Measurements from ENCODE around the gene ACE.

ACE gene

DNA sequence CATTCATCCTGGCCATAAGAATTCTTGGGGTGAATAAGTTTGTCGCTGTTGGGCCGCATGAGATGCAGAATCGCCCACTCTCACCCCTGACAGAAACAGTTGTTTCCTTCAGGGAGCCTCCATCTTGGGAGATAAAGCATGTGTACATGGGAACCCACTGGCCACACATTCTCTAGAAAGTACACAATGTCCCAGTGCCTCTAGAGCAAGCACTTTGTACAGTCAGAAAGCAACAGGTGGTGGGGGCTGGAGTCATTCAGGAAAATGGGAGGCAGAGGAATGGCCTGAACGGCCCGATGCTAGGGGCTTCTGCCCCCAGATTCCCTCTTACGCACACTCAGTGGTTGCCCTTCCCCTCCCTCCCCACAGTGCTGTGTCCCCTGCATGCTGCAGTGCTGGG lies 16.1 kb downstream of the ACE start:
- DNase-seq = no peak

DNA sequence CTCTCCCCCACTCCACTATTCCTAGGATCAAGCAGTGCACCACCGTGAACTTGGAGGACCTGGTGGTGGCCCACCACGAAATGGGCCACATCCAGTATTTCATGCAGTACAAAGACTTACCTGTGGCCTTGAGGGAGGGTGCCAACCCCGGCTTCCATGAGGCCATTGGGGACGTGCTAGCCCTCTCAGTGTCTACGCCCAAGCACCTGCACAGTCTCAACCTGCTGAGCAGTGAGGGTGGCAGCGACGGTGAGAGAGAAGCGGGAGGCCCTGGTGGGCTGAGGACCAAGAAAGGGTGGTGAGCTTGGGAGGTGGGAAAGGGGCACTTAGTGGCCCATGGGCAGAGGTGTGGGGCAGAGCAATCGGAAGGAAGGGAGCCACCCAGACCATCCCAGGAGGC lies 16.6 kb downstream of the ACE start:
- no peak for DNase-seq

DNA sequence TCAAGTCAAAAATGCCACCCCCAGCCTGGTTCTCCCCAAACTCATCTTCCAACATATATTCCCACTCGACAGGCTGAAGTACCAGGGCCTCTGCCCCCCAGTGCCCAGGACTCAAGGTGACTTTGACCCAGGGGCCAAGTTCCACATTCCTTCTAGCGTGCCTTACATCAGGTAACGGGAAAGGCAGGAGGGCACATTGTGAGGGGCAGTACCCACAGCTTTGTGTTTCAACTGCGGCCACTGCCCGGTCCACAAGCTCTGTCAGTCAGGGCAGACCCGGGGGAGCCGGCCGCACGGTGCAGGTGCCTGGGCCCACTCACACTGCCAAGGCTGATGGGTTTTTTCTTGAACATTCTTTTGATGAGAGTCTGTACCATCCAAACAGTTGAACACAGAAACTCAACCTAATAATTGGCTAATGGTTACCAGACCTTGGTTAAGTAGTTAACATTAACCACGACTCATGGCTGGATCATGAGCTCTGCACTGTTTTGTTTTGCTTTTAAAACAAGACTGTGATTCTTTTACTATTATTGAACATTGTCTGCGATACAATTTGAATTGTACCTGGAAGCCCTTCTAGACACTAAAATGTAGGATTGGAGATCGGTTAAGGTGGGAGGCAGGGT lies 17.6 kb downstream of the ACE start:
- no peak for DNase-seq

DNA sequence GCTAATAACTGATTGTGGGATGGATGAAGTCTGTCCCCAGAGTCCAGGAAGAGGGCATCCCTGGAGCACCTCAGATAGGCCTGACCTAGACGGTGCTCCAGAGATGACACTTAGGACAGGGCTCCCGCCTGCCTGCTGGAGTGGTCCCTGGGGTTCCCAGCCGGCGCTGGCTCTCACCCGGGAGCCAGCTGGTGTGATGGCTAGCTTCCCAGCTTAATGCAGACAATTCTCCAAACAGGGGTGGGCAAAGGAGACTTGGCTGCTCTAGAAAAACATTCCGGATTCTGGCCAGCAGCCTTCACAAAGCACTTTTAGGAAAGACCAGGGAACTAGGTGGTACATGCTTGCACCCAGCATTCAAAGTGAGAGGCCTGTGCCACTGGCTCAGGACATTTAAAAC lies 18.6 kb downstream of the ACE start:
- no peak for DNase-seq

DNA sequence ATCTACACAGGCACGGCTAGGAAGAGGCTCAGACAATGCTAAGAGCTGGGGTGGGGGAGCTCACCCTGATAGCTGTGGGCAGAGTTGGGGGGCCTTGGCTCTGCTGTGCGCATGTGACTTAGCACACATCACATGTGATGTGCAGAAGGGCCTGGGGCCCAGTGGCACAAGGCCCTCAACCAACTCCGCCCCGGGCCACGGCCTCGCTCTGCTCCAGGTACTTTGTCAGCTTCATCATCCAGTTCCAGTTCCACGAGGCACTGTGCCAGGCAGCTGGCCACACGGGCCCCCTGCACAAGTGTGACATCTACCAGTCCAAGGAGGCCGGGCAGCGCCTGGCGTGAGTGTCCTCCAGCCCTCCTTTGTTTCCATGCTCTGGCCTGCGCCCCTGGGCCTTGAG lies 19.3 kb downstream of the ACE start:
- no peak for DNase-seq

DNA sequence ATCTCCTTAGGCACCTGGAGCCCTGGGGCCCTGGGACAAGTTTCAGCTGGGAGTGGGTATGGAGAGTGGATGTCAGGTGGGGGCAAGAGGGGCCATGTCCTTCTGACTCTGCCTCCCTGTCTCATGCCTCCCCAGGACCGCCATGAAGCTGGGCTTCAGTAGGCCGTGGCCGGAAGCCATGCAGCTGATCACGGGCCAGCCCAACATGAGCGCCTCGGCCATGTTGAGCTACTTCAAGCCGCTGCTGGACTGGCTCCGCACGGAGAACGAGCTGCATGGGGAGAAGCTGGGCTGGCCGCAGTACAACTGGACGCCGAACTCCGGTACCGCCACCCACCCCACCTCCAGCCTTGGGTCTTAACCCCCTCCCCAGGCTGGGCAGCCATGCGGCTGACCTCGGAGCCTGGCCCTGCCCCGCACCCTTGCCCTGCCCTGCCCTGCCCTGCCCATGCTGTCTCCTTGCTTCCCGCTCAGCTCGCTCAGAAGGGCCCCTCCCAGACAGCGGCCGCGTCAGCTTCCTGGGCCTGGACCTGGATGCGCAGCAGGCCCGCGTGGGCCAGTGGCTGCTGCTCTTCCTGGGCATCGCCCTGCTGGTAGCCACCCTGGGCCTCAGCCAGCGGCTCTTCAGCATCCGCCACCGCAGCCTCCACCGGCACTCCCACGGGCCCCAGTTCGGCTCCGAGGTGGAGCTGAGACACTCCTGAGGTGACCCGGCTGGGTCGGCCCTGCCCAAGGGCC lies 20.0 kb downstream of the ACE start:
- DNase-seq = no peak

DNA sequence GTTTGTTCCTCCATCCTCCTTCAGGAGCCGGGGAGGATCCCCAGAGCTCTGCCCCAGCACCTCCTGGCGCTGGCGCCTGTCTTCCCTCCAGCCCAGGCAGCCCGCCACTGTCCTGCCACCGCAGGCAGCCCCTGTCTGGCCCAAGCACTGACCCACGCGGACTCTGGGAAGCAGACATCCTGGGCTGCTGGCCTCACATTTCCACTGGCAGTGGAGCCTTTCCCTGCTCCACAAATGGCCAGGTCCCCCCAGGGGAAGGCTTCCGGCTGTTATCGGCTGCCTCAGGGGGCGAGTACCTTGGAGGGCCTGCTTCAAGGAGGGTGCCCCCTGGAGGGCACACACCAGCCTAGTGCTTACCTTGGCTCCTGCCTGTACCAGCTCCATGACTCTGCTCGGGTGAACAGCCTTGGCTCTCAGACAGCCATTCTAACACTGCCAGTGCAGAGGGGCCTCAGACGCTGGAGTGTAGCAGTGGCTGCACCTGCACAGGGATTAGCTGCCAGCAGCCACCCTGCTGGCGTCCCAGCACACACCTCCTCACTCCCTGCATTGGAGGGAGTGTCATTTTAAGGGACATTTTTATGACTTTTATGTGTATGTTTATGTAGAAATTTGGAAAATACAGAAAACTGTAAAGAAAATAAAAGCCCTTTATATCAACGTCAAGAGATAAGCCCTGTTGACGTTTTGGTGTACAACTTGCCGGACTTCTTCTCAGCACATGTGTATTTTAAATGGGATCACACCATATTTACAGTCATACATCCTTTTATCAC lies 21.0 kb downstream of the ACE start:
- no peak for DNase-seq

DNA sequence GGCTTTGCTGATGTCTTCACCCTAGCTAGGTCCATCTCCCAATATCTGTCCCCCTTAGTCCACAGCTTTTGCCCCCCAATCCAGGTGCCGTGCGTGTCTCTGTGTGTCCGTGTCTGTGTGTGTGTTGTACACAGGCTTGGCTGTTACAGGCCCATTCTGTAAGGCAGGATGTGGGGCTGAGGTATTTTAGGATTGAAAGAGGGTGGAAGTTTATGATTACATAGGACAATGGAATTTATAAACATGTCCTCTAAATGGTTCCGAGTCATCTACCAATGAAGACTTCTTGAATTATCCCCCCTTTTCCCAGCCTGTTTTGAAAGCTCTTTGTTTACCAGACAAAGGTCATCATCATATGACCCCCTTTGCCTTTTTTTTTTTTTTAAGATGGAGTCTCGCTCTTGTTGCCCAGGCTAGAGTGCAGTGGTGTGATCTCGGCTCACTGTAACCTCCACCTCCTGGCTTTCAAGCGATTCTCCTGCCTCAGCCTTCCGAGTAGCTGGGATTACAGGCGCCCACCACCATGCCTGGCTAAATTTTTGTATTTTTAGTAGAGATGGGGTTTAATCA lies 21.9 kb downstream of the ACE start:
- no peak for DNase-seq

DNA sequence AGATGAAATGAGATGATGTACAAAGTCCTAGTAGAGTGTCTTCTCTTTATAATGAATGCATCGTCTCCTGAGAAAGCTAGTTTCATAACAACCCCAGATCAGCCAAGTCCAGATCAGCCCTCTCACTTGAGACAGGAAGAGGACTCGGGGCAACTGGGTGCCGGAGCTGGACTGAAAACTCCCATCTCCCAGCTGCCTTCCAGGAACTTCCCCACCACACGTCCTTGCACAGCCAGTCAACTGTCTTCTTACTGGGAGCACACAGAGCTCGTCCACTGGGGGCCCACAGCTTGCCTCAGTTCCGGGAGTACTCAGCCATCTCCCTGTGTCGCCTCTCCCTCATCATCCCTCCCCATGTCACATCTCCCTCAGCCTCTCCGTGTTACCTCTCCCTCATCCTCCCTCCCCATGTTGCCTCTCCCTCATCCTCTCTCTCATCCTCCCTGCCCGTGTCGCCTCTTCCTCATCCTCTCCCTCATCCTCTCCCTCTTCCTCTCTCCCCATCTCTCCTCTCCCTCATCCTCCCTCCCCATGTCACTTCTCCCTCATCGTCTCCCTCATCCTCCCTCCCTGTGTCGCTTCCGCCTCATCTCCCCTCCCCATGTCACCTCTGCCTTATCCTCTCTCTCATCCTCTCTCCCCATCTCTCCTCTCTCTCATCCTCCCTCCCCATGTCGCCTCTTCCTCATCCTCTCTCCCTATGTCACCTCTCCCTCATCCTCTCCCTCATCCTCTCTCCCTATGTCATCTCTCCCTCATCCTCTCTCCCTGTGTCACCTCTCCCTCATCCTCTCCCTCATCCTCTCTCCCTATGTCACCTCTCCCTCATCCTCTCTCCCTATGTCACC lies 23.9 kb downstream of the ACE start:
- DNase-seq = no peak

DNA sequence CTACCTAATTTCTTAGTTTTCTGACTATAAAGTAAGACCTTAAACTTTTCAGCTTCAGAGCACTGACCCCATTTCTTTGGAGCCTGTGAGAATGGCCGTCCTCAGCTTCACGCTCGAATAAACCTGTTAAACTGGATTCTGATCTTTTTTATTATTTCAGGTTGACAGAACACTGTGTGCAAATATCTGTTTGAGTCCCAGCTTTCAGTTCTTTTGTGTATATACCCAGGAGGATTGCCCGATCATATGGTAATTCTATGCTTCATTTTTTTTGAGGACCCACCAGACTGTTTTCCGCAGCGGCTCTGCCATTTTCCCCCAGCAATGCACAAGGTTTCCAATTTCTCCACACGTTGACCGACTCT lies 26.5 kb downstream of the ACE start:
- no peak for DNase-seq

DNA sequence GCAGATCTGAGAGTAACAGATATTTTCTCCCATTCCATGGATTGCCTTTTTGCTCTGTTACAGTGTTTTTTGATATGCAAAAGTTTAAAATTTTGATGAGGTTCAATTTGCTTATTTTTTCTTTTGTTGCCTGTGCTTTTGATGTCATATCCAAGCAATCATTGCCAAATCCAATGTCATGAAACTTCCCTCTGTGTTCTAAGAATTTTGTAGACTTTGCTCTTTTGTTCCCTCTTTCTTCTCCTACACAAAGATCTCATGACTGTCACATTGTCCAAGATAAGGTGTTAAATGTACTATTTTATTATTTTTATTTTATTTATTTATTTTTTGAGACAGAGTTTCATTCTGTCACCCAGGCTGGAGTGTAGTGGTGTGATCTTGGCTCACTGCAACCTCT lies 27.4 kb downstream of the ACE start:
- no peak for DNase-seq

DNA sequence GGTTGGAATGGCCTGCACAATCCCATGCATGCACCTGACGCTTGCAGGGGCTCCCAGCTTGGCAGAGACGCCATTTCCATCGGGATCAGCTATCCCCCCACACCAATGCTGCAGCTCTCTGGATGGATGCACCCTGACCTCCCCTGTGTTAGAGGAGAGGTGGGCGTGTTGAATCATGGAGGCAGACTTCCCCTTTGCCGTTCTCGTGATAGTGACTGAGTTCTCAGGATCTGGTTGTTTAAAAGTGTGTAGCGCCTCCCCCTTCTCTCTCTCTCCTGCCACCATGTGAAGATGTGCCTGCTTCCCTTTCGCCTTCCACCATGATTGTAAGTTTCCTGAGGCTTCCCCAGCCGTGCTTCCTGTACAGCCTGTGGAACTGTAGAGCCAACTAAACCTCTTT lies 28.5 kb downstream of the ACE start:
- no peak for DNase-seq

DNA sequence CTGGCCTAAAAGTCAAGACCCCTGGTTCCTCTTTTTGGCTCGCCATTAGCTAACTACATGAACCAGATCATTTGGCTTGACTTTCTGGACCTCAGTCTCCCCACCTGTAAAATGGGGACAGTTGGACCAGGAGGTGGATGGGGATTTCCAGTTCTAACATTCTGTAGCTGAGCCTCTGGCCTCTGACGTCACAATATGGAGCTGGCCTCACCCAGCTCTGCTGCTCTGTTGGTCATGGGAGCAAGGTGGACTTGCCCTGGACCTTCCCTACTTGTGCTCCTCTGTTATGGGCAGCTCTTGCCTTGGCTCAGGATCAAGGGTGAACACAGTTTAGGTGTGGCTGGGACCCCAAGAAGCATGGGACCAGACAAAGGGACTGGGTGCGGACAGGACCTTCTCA lies 29.8 kb downstream of the ACE start:
- no peak for DNase-seq

DNA sequence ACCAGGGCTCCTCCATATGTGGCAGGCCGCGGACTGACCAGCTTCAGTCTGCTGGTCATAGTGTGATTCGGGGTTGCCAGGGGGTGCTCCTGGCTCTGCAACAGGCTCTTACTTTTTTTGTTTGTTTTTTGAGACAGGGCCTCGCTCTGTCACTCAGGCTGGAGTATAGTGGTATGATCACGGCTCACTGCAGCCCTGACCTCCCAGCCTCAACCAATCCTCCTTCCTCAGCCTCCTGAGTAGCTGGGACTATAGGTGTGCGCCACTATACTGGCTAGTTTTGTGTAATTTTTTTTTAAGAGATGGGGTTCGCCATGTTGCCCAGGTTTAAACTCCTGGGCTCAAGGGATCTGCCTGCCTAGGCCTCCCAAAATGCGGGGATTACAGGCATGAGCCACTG lies 34.5 kb downstream of the ACE start:
- DNase-seq = no peak

DNA sequence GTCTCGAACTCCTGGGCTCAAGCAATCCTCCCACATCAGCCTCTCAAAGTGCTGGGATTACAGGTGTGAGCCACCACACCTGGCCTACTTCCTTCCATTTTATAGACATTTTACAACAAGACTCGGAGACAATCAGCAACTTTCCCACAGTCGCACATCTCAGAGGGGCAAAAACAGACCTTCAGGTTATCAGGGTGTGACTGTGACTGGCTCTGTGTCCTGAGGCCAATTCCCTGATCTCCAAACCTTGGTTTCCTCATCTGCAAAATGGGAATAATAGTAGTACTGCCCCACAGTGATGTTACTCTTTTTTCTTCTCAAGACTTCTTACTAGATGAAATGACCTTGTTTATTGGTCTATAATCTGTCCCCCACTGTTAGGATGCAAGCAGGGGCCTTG lies 35.5 kb downstream of the ACE start:
- no peak for DNase-seq

DNA sequence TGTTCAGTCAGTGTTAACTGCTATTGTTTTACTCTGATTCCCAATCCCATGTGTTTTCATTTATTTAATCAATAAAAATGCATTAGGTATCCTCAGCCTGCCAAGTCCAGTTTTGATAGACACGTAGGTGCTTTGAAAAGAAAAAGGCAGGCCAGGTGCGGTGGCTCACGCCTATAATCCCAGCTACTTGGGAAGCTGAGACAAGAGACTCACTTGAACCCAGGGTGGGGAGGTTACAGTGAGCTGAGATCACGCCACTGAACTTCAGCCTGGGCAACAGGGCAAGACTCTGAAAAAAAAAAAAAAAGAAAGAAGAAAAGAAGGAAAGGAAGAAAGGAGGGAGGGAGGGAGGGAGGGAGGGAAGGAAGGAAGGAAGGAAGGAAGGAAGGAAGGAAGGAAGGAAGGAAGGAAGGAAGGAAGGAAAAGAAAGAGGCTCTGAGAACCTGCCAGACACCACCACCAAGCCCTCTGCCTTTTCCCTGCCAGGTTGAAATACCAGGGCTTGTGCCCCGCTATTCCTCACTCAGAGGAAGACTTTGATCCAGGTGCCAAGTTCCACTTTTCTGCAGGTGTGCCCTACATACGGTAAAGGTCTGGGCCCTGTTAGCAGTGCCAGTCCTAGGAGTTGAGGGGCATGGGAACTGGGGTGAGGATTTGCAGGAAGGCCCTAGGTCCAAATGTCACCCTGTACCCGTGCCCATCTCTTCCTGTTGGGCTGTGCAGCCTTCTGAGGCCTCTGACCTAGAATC lies 36.2 kb downstream of the ACE start:
- no peak for DNase-seq

DNA sequence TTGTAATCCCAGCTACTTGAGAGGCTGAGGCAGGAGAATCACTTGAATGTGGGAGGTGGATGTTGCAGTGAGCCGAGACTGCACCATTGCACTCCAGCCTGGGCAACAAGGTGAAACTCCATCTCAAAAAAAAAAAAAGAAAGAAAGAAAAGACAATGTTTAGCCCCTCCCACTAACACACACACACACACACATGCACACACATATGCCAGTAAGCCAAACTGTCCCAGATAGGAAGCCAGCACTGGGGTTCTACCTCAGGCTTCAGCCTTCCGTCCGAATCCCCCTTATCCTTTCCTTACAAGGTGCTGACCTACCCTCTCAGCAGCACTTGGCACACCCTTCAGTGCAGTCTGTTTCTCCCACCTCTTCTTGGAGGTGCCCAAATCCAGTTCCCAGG lies 37.6 kb downstream of the ACE start:
- DNase-seq = no peak

DNA sequence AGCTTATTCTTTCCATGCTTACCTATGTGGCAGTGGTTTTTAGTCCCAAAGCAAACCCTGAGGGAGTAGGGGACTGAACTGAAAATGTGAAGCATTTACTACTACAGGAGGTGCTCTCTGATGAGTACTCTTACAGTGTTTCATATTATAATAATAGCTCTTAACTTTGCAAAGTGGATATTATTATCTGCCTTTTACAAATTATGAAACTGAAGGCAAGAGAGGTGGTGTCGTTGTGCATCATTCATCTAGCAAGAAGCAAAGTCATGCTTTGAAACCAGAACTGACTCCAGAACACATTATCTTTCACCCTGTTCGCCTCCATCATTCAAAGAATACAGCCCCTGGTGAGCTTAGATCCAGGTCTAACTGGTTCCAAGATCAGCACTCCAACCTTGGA lies 38.1 kb downstream of the ACE start:
- DNase-seq = no peak

DNA sequence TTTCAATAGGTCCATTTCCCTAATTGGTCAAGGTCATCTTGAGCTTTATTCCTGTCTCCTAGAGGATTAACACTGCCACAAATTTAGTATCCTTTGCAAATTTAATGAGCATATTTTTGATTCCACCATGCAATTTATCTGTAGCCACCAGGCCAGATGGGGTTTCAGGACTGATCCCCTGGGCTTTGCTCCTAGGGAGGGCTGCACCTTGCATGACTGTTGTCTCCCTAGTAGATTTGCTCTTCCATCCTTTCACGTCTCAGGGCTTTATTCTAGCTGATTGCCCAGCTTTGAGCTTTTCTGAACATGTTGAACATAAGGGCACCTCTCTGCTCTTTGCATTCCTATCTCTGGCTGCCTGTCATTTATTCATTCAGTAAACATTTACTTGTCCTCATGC lies 38.6 kb downstream of the ACE start:
- DNase-seq = no peak

DNA sequence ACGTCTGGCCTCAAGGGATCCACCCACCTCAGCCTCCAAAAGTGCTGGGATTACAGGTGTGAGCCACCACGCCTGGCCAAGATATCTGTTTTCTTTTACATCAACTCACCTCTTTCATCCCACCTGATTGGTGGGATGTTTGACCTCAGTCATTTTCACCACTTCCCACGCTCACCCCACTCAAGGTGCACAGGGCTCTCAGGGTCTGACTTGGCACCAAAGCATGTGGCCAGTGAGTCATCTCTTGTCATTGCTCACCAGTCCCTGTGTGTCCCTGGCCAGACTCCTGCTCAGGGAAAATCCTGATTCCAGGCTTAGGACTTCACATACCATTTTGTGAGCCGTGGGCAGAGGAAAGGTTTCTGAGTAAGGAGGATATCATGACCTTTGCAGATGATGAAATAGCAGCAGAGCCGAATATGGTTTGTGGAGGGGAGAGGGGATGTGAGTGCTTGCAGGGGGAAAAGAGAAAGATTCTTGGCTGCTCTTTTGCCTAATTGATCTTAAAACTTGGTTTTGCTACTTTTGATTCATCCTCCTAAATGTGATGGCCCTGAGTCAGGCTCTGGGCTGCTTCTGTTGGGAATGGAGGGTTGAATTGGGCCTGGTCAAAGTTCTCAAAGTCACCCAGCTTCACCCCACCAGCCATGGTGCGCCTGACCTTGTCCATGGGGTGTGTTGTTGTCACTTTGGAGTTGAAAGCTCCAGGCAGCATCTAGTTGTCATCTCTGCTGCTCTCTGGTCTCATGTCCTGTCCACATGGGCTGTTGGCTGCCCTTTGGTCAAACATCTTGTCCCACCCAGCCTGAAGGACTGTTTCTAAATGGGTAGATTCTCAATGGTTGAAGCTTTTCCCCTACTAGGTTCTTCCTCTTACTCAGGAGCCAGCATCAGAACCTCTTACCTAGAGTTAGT lies 40.3 kb downstream of the ACE start:
- no peak for DNase-seq
